Stimulated activated CD8-positive, alpha-beta memory T cell treated with anti-CD3 and anti-CD28 coated beads, Interleukin-2, amount 100 ng/mL, for 48 hours (primary cell): ENCODE results near the gene AARSD1.
"Not testable (repeated sequence)": the region's sequence is repeated elsewhere in the genome, so short reads cannot be mapped to it uniquely, and the experiment has no call there.

Source experiments
- DNase-seq, 2 donors: peaks; one replicate each; pipeline ENCODE4 v3.0.0-alpha.2; 2020; ENCODE audit warnings: low read depth in 2 of 2

The AARSD1 gene

GRCh38 chr17:42964161-42964932 is at the start of gene AARSD1:
Gene AARSD1, minus strand, starts transcription at chr17:42964454. Its CDS starts 14 bp downstream, at chr17:42964440.
- peak; percentile 73 to 84 for DNase-seq

GRCh38 chr17:43013296-43013695 is 49.0 kb upstream of the AARSD1 start:
- DNase-seq = no peak

- no peak for DNase-seq
Measured at GRCh38 chr17:43011728-43012472, 47.6 kb upstream of the AARSD1 start.

GRCh38 chr17:43010667-43011308 is 46.5 kb upstream of the AARSD1 start:
- DNase-seq = no peak

GRCh38 chr17:43006639-43007551 is 42.6 kb upstream of the AARSD1 start, which contains the start of gene IFI35:
Gene IFI35, plus strand, starts transcription at chr17:43006784. Its CDS starts 164 bp downstream, at chr17:43006948.
- DNase-seq = peak; percentile 76

- DNase-seq = no peak
Measured at GRCh38 chr17:43003542-43004172, 39.4 kb upstream of the AARSD1 start.

GRCh38 chr17:43000894-43001293 is 36.6 kb upstream of the AARSD1 start:
- not testable (repeated sequence) for DNase-seq

- DNase-seq = no peak
Measured at GRCh38 chr17:42999003-42999525, 34.8 kb upstream of the AARSD1 start.

GRCh38 chr17:42997984-42998938 is 34.0 kb upstream of the AARSD1 start, which contains the start of gene RPL27:
Gene RPL27, plus strand, starts transcription at chr17:42998419. Its CDS starts 332 bp downstream, at chr17:42998751.
- peak; percentile 87 to 94 for DNase-seq

GRCh38 chr17:42997390-42997983 is 33.2 kb upstream of the AARSD1 start:
- no peak for DNase-seq

- DNase-seq = not testable (repeated sequence)
Measured at GRCh38 chr17:42993913-42994312, 29.7 kb upstream of the AARSD1 start.

- no peak for DNase-seq
Measured at GRCh38 chr17:42992872-42993271, 28.6 kb upstream of the AARSD1 start.

GRCh38 chr17:42991471-42991870 is 27.2 kb upstream of the AARSD1 start:
- no peak for DNase-seq

- DNase-seq = no peak
Measured at GRCh38 chr17:42989726-42990652, 25.7 kb upstream of the AARSD1 start.

- DNase-seq = no peak
Measured at GRCh38 chr17:42989141-42989540, 24.9 kb upstream of the AARSD1 start.

- no peak for DNase-seq
Measured at GRCh38 chr17:42985225-42985624, 21.0 kb upstream of the AARSD1 start.

GRCh38 chr17:42982266-42982665 is 18.0 kb upstream of the AARSD1 start:
- no peak for DNase-seq
